Kidney (tissue), 14 donors: ENCODE results near the gene SNED1. TPM values are rescaled to one million over a fixed set of nuclear protein-coding genes. Genes with fewer than 3 reads are reported as not detected.

Experiments used
- DNase-seq, 5 donors: peaks; one replicate each; pipeline ENCODE4 v3.0.0-alpha.2; 2013 to 2020
- FAIRE-seq: peaks from 2 replicates; lab custom pipeline; 2012; peaks lifted over from hg19 to GRCh38; lab: Jason Lieb, UNC
- H3K27ac ChIP-seq, 2 donors: one replicate each; pipeline ENCODE4 v1.7.0; 2013; ENCODE audit warnings: low read depth in 2 of 2, low read length in 2 of 2, inconsistent platforms in 1 of 2
- H3K27me3 ChIP-seq: one replicate; pipeline ENCODE4 v1.7.1; 2013; ENCODE audit warnings: low read length, inconsistent platforms; ENCODE audit not compliant: control insufficient read depth, insufficient read depth
- H3K36me3 ChIP-seq, 3 donors: one replicate each; pipeline versions ENCODE4 v1.7.0 to v1.7.1; 2013; ENCODE audit warnings: low read length in 3 of 3, control low read depth in 1 of 3, inconsistent platforms in 1 of 3; ENCODE audit not compliant: insufficient read depth in 3 of 3, control insufficient read depth in 2 of 3
- H3K4me1 ChIP-seq, 3 donors: one replicate each; pipeline versions ENCODE4 v1.7.0 to v1.7.1; 2013; ENCODE audit warnings: low read length in 3 of 3, inconsistent platforms in 1 of 3, low read depth in 1 of 3; ENCODE audit not compliant: control insufficient read depth in 2 of 3, insufficient read depth in 2 of 3
- H3K4me3 ChIP-seq, 3 donors: one replicate each; pipeline versions ENCODE4 v1.7.0 to v1.8.1; 2013; ENCODE audit warnings: low read length in 3 of 3, control low read depth in 1 of 3, inconsistent platforms in 1 of 3
- H3K9ac ChIP-seq, 3 donors: one replicate each; pipeline versions ENCODE4 v1.7.0 to v1.7.1; 2013; ENCODE audit warnings: low read length in 3 of 3, control low read depth in 1 of 3, inconsistent platforms in 1 of 3
- H3K9me3 ChIP-seq, 3 donors: one replicate each; pipeline versions ENCODE4 v1.7.0 to v1.7.1; 2013; ENCODE audit warnings: low read length in 3 of 3, control low read depth in 1 of 3, inconsistent platforms in 1 of 3; ENCODE audit not compliant: control insufficient read depth in 2 of 3, insufficient read depth in 1 of 3
- CTCF ChIP-seq: IDR thresholded peaks from 3 replicates; pipeline ENCODE4 v1.5.1; 2012; ENCODE audit warnings: mild to moderate bottlenecking, moderate library complexity, borderline replicate concordance; ENCODE audit not compliant: insufficient read depth; ENCODE audit errors: extremely low read depth
- intact Hi-C: fragments of 100-400 bp; cut with DNase I; formaldehyde crosslinking; loops from one replicate; pipeline ENCODE4 v1.11.1; 2022
- polyA plus RNA-seq: library from polyadenylated mRNA; stranded (reverse); fragments of 350-450 nt; fragmentation: Illumina TruSeq; extraction: RNeasy Lipid Tissue Mini Kit (QIAGEN cat#74804); gene quantifications from one replicate; pipeline ENCODE4 v1.2.3, GENCODE V29; 2014; ENCODE audit warnings: low read depth, low replicate concordance; ENCODE audit not compliant: insufficient read depth
- total RNA-seq: library from RNA; stranded (reverse); fragmentation: NEBNext Ultra II Directional; extraction: Animal tissue kit (Norgen Biotek cat#: 25700); gene quantifications from one replicate; pipeline ENCODE4 v1.2.1, GENCODE V29; 2021
- donor health status: control.
- donor health status: control.
- donor health status: control.
- donor health status: control.
- donor health status: control.
- donor health status: DM: yes; HTN: yes; CAD: no.
- donor health status: Normal renal cell carcinoma (clear cell type).

SNED1 gene
- total and polyA plus RNA-seq, 2 donors from 2014 or later: 3.0 to 42.1 TPM

GRCh38 chr2:241005569-241005968 lies 7.2 kb downstream of the SNED1 start:
- FAIRE-seq (no peak), DNase-seq (no peak)
- intact Hi-C loops: no loop called here
- Histone ChIP-seq H3K4me1 (peaks cover 0 to 24% (median 0%) of the 10 kb centered on the region in 3 donors), H3K36me3 (peaks cover 0 to 5% (median 0%) of the 10 kb centered on the region in 3 donors), H3K9ac (no peak overlapping the region), H3K9me3 (peaks cover 0 to 16% (median 0%) of the 10 kb centered on the region in 3 donors), H3K27ac (no peak overlapping the region), H3K4me3 (no peak overlapping the region), H3K27me3 (no peaks in the 10 kb centered on the region)
- TF ChIP-seq CTCF: no peak

- intact Hi-C loops: no loop called here
- no peak overlapping the region for H3K9ac ChIP-seq
- peaks cover 0 to 25% (median 0%) of the 10 kb centered on the region in 3 donors for H3K4me1 ChIP-seq
- DNase-seq (no peak), FAIRE-seq (no peak)
- no peak overlapping the region for H3K27ac ChIP-seq
- H3K27me3 ChIP-seq: no peaks in the 10 kb centered on the region
- peaks cover 0 to 16% (median 0%) of the 10 kb centered on the region in 3 donors for H3K9me3 ChIP-seq
- no peak for TF ChIP-seq CTCF
- H3K36me3 ChIP-seq: peaks cover 0 to 5% (median 0%) of the 10 kb centered on the region in 3 donors
- no peak overlapping the region for H3K4me3 ChIP-seq
Measured at GRCh38 chr2:241006412-241006811, 8.0 kb downstream of the SNED1 start.

GRCh38 chr2:241007111-241007510 lies 8.7 kb downstream of the SNED1 start:
- intact Hi-C loops: no loop called here
- Histone ChIP-seq H3K36me3 (peaks cover 0 to 5% (median 0%) of the 10 kb centered on the region in 3 donors), H3K27ac (no peak overlapping the region), H3K9me3 (peaks cover 0 to 16% (median 0%) of the 10 kb centered on the region in 3 donors), H3K27me3 (no peaks in the 10 kb centered on the region), H3K4me1 (peaks cover 0 to 22% (median 0%) of the 10 kb centered on the region in 3 donors), H3K9ac (no peak overlapping the region), H3K4me3 (no peak overlapping the region)
- no peak for TF ChIP-seq CTCF
- DNase-seq: no peak
- FAIRE-seq: no peak
